Neural progenitor cell (in vitro differentiated cells): ENCODE measurements around the gene SPOCK1. TPM values are rescaled to one million over a fixed set of nuclear protein-coding genes. Genes with fewer than 3 reads are reported as not detected.

Experiments used
- DNase-seq: peaks from one replicate; pipeline ENCODE4 v3.0.0-alpha.2; 2016; ENCODE audit warnings: low spot score
- H2AFZ ChIP-seq: fragments of 200-600 bp; sonication (generic); replicated peaks from 2 replicates; pipeline ENCODE4 v1.6.1; 2016; ENCODE audit warnings: antibody characterized with exemption
- H3F3A ChIP-seq: fragments of 200-600 bp; sonication (generic); 2 replicates; pipeline ENCODE4 v1.6.1; 2016; ENCODE audit warnings: antibody characterized with exemption, low read depth
- H3K27ac ChIP-seq: fragments of 200-600 bp; sonication (generic); 2 replicates; pipeline ENCODE4 v1.5.1; 2016; ENCODE audit warnings: mild to moderate bottlenecking
- H3K27me3 ChIP-seq: fragments of 200-600 bp; sonication (generic); 2 replicates; pipeline ENCODE4 v1.6.1; 2016; ENCODE audit warnings: mild to moderate bottlenecking, moderate library complexity
- H3K36me3 ChIP-seq: fragments of 200-600 bp; sonication (generic); 2 replicates; pipeline ENCODE4 v1.5.1; 2016
- H3K4me1 ChIP-seq: fragments of 200-600 bp; sonication (generic); 2 replicates; pipeline ENCODE4 v1.6.1; 2016; ENCODE audit warnings: mixed run types
- H3K4me2 ChIP-seq: fragments of 200-600 bp; sonication (generic); 2 replicates; pipeline ENCODE4 v1.6.1; 2016
- H3K4me3 ChIP-seq: fragments of 200-600 bp; sonication (generic); 2 replicates; pipeline ENCODE4 v1.5.1; 2016
- H3K79me2 ChIP-seq: fragments of 200-600 bp; sonication (generic); 2 replicates; pipeline ENCODE4 v1.6.1; 2016; ENCODE audit warnings: low read depth
- H3K9ac ChIP-seq: fragments of 200-600 bp; sonication (generic); 2 replicates; pipeline ENCODE4 v1.6.1; 2016
- H3K9me3 ChIP-seq: fragments of 200-600 bp; sonication (generic); 2 replicates; pipeline ENCODE4 v1.5.1; 2016; ENCODE audit warnings: low read depth
- H4K20me1 ChIP-seq: fragments of 200-600 bp; sonication (generic); 2 replicates; pipeline ENCODE4 v1.6.1; 2016; ENCODE audit warnings: low read depth
- H3K27ac Mint-ChIP-seq: 3 replicates; pipeline ENCODE4 v1.8.0; 2021; ENCODE audit warnings: mixed read lengths
- H3K27me3 Mint-ChIP-seq: 2 replicates; pipeline ENCODE4 v1.8.0; 2022; ENCODE audit warnings: low read depth, mild to moderate bottlenecking, inconsistent platforms, moderate library complexity, mixed read lengths; ENCODE audit not compliant: insufficient read depth
- H3K36me3 Mint-ChIP-seq: 3 replicates; pipeline ENCODE4 v1.8.0; 2021; ENCODE audit warnings: mixed read lengths
- H3K4me1 Mint-ChIP-seq: 3 replicates; pipeline ENCODE4 v1.8.0; 2021; ENCODE audit warnings: mixed read lengths
- H3K4me3 Mint-ChIP-seq: 3 replicates; pipeline ENCODE4 v1.8.0; 2021; ENCODE audit warnings: mild to moderate bottlenecking, moderate library complexity, mixed read lengths
- H3K9me3 Mint-ChIP-seq: 3 replicates; pipeline ENCODE4 v1.8.0; 2020; ENCODE audit warnings: mixed read lengths
- EZH2 ChIP-seq: fragments of 200-600 bp; sonication (generic); IDR thresholded peaks from 2 replicates; pipeline ENCODE4 v1.6.1; 2017; ENCODE audit warnings: antibody characterized with exemption, mild to moderate bottlenecking, moderate library complexity
- EZH2phosphoT487 ChIP-seq: fragments of 200-600 bp; sonication (generic); IDR thresholded peaks from 2 replicates; pipeline ENCODE4 v1.6.1; 2017; ENCODE audit warnings: antibody characterized with exemption
- total RNA-seq: library from RNA; depleted of rRNA; stranded (reverse); fragments of >200 nt; gene quantifications from 2 replicates; pipeline ENCODE4 v1.2.3, GENCODE V29; 2015; ENCODE audit warnings: low replicate concordance
- TF ChIP-seq, protein P1 (sequence below): fragments of 200-600 bp; sonication (generic); IDR thresholded peaks from 2 replicates; pipeline ENCODE4 v1.5.1; 2017; ENCODE audit warnings: antibody characterized with exemption, mild to moderate bottlenecking

SPOCK1 gene
- total RNA-seq, 1 donor from 2014 or later, result 6.9 TPM

GRCh38 chr5:137507150-137507549 lies 8.0 kb upstream of the SPOCK1 start:
- Histone ChIP-seq H3K9ac (no peak overlapping the region), H3K4me2 (no peak overlapping the region), H3K9me3 (no peaks in the 10 kb centered on the region), H4K20me1 (no peaks in the 10 kb centered on the region), H3K27ac (no peak overlapping the region), H2AFZ (no peak overlapping the region), H3K27me3 (no peaks in the 10 kb centered on the region), H3K4me1 (peaks cover 5% of the 10 kb centered on the region), H3K4me3 (no peak overlapping the region), H3K79me2 (no peaks in the 10 kb centered on the region), H3F3A (no peaks in the 10 kb centered on the region), H3K36me3 (no peaks in the 10 kb centered on the region)
- TF ChIP-seq EZH2 (no peak), EZH2phosphoT487 (no peak)
- TF ChIP-seq, protein P1, sequence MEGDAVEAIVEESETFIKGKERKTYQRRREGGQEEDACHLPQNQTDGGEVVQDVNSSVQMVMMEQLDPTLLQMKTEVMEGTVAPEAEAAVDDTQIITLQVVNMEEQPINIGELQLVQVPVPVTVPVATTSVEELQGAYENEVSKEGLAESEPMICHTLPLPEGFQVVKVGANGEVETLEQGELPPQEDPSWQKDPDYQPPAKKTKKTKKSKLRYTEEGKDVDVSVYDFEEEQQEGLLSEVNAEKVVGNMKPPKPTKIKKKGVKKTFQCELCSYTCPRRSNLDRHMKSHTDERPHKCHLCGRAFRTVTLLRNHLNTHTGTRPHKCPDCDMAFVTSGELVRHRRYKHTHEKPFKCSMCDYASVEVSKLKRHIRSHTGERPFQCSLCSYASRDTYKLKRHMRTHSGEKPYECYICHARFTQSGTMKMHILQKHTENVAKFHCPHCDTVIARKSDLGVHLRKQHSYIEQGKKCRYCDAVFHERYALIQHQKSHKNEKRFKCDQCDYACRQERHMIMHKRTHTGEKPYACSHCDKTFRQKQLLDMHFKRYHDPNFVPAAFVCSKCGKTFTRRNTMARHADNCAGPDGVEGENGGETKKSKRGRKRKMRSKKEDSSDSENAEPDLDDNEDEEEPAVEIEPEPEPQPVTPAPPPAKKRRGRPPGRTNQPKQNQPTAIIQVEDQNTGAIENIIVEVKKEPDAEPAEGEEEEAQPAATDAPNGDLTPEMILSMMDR, result no peak
- Mint-ChIP-seq H3K27ac (no peak overlapping the region), H3K27me3 (peaks cover 5% of the 10 kb centered on the region), H3K4me3 (no peak overlapping the region), H3K9me3 (no peaks in the 10 kb centered on the region), H3K4me1 (peaks cover 10% of the 10 kb centered on the region), H3K36me3 (no peaks in the 10 kb centered on the region)
- DNase-seq, result no peak

DNA sequence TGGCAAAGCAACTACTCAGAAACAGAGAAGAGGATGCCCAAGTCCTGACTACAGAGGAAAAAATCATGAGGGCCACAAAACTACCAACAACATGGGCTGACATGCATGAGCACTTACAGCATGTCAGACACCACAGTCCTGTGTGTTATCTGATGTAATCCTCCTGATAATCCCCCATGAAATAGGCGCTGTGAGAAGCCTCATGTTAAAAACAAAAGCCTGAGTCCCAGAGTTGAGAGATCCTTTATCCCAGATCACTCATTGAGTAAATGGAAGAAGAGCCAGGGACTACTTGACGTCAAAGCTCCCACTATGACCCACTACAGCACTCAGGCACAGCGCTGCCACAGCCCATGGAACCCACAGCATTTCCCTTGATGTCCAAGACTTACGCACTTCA lies 7.2 kb upstream of the SPOCK1 start:
- H3K9me3 Mint-ChIP-seq, result no peaks in the 10 kb centered on the region
- Histone ChIP-seq H3K4me2 (no peak overlapping the region), H3K4me1 (peaks cover 5% of the 10 kb centered on the region), H3K27me3 (no peaks in the 10 kb centered on the region), H4K20me1 (no peaks in the 10 kb centered on the region), H3K9me3 (no peaks in the 10 kb centered on the region), H3K9ac (no peak overlapping the region), H3K27ac (no peak overlapping the region), H3K4me3 (no peak overlapping the region), H2AFZ (no peak overlapping the region), H3F3A (no peaks in the 10 kb centered on the region), H3K36me3 (no peaks in the 10 kb centered on the region), H3K79me2 (no peaks in the 10 kb centered on the region)
- H3K4me1 Mint-ChIP-seq, result peaks cover 10% of the 10 kb centered on the region
- peak; percentile 53 for DNase-seq
- TF ChIP-seq, protein P1, result no peak
- TF ChIP-seq EZH2, result no peak
- H3K27ac Mint-ChIP-seq, result no peak overlapping the region
- H3K4me3 Mint-ChIP-seq, result no peak overlapping the region
- H3K36me3 Mint-ChIP-seq, result no peaks in the 10 kb centered on the region
- H3K27me3 Mint-ChIP-seq, result peaks cover 5% of the 10 kb centered on the region

DNA sequence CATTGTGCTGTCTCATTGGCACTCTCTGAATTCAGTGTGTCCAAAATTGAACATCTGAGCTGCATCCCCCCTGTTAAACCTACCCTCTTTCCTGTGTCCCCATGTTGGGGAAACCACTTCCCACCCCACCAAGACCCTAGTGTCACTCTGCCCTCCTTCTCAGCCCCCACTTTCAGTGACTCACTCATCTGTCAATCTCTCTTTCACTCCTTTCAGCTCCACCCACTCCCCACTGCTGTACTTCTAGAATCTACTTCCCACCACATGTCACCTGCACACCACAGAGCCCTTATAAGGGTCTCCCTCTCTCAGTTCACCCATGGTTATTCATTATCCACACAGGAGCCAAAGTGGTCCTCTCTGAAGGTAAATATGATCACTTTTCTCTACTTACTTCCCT lies 5.8 kb upstream of the SPOCK1 start:
- peaks cover 5% of the 10 kb centered on the region for H3K27me3 Mint-ChIP-seq
- Histone ChIP-seq H3F3A (no peaks in the 10 kb centered on the region), H3K79me2 (no peaks in the 10 kb centered on the region), H3K9me3 (no peaks in the 10 kb centered on the region), H3K9ac (no peak overlapping the region), H3K27me3 (no peaks in the 10 kb centered on the region), H3K4me3 (no peak overlapping the region), H3K36me3 (no peaks in the 10 kb centered on the region), H3K4me1 (peaks cover 5% of the 10 kb centered on the region), H2AFZ (no peak overlapping the region), H4K20me1 (no peaks in the 10 kb centered on the region), H3K27ac (no peak overlapping the region), H3K4me2 (no peak overlapping the region)
- TF ChIP-seq, protein P1, result no peak
- peaks cover 10% of the 10 kb centered on the region for H3K4me1 Mint-ChIP-seq
- no peak overlapping the region for H3K27ac Mint-ChIP-seq
- no peaks in the 10 kb centered on the region for H3K36me3 Mint-ChIP-seq
- no peak overlapping the region for H3K4me3 Mint-ChIP-seq
- no peak for DNase-seq
- H3K9me3 Mint-ChIP-seq, result peaks cover 2% of the 10 kb centered on the region

DNA sequence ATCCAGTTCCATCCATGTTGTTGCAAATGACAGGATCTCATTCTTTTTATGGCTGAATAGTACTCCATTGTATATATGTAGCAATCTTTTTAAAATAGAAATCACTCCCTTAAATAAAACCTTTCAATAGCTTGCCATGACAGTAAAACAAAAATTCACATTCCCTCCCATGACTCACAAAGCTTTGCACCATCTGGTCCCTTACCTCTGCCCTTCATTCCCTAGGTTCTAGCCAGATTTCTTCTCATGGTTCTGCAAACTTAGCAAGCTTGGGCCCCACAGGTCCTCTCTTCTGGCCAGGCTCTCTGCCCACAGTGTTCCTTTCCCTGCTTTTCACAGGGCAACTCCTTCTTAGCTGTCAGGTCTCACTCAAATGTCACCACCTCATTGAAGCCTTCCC lies 4.3 kb upstream of the SPOCK1 start:
- no peaks in the 10 kb centered on the region for H3K79me2 ChIP-seq
- TF ChIP-seq, protein P1, result no peak
- no peak for TF ChIP-seq EZH2phosphoT487
- H3K9ac ChIP-seq, result no peak overlapping the region
- DNase-seq, result no peak
- Mint-ChIP-seq H3K27me3 (peaks cover 5% of the 10 kb centered on the region), H3K9me3 (peaks cover 2% of the 10 kb centered on the region), H3K27ac (no peak overlapping the region), H3K4me3 (no peak overlapping the region), H3K4me1 (peaks cover 10% of the 10 kb centered on the region), H3K36me3 (no peaks in the 10 kb centered on the region)
- peaks cover 5% of the 10 kb centered on the region for H3K4me1 ChIP-seq
- H3K27ac ChIP-seq, result no peak overlapping the region
- no peak overlapping the region for H3K4me3 ChIP-seq
- H3F3A ChIP-seq, result no peaks in the 10 kb centered on the region
- no peaks in the 10 kb centered on the region for H3K36me3 ChIP-seq
- no peaks in the 10 kb centered on the region for H3K9me3 ChIP-seq
- H3K27me3 ChIP-seq, result peaks cover 7% of the 10 kb centered on the region
- H4K20me1 ChIP-seq, result no peaks in the 10 kb centered on the region
- H3K4me2 ChIP-seq, result no peak overlapping the region
- H2AFZ ChIP-seq, result no peak overlapping the region
